Heart left ventricle (tissue), 13 donors: Measurements from ENCODE around the gene USO1.

Source experiments
- POLR2A ChIP-seq, 2 donors: fragments of 450-650 bp; IDR thresholded peaks; one replicate each; pipeline ENCODE4 v1.6.1; 2017; ENCODE audit warnings: antibody characterized with exemption in 2 of 2, mild to moderate bottlenecking in 2 of 2, moderate library complexity in 2 of 2
- TF ChIP-seq, protein P1 (sequence below), 12 donors: fragments of 200-600 bp; sonication (generic) in 4 of 12; IDR thresholded peaks; one replicate each; pipeline versions ENCODE4 v1.5.0 to v1.8.0; 2018 to 2022; ENCODE audit warnings: antibody characterized with exemption in 12 of 12, mild to moderate bottlenecking in 5 of 12
- donor health status: ischemic (EF 13 %, LVEDD 7.1; RV severe dilation, severe dysfunction).
- donor health status: DM: no; HTN: yes; CAD: no.
- donor health status: DM: no; HTN: no; CAD: no.
- donor health status: ischemic (EF 25% LVEDD 6.9; RV normal size, moderate dysfunction).
- donor health status: ischemic (EF 25% LVEDD 5.7; RV mildly dilated, moderate dysfunction).
- donor health status: ischemic (EF 35%, LVEDD 5.7; RV mildly dilated, moderate dysfunction).
- donor health status: nonischemic (EF 11% LVEDD 7.7; RV severe dilation, severe dysfunction).
- donor health status: DM: yes; HTN: yes; CAD: no.
- donor health status: PGD.
- donor health status: ischemic (EF 29% LVEDD 5.4; RV normal size, mild dysfunction).
- donor health status: nonischemic (EF 23%, LVEDD 6.1; RV moderate dilation, normal function).

DNA sequence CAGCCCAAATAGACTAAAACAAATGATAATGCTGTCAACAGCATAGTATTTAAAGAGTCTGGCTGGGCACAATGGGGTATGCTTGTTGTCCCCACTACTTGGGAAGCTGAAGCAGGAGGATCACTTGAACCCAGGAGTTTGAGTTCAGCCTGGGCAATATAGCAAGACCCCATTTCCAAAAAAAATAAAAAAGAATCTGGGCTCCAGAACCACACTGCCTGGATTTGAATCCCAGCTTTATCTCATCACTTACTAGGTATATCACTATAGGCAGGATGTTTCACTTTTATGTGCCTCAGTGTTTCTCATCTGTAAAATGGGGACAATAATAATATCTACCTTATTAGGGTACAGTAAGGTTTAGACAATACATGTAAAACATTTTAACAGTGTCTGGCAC is 45.9 kb upstream of the USO1 start:
- TF ChIP-seq, protein P1, sequence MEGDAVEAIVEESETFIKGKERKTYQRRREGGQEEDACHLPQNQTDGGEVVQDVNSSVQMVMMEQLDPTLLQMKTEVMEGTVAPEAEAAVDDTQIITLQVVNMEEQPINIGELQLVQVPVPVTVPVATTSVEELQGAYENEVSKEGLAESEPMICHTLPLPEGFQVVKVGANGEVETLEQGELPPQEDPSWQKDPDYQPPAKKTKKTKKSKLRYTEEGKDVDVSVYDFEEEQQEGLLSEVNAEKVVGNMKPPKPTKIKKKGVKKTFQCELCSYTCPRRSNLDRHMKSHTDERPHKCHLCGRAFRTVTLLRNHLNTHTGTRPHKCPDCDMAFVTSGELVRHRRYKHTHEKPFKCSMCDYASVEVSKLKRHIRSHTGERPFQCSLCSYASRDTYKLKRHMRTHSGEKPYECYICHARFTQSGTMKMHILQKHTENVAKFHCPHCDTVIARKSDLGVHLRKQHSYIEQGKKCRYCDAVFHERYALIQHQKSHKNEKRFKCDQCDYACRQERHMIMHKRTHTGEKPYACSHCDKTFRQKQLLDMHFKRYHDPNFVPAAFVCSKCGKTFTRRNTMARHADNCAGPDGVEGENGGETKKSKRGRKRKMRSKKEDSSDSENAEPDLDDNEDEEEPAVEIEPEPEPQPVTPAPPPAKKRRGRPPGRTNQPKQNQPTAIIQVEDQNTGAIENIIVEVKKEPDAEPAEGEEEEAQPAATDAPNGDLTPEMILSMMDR (IDR thresholded peaks at IDR 0.05), result no peak
- TF ChIP-seq POLR2A (IDR thresholded peaks at IDR 0.05), result no peak
